Stimulated activated CD8-positive, alpha-beta memory T cell treated with anti-CD3 and anti-CD28 coated beads, Interleukin-4, amount 100 ng/mL, for 24 hours (primary cell): ENCODE measurements around the gene CHURC1.

Experiments used
- DNase-seq: peaks from one replicate; pipeline ENCODE4 v3.0.0-alpha.2; 2020; ENCODE audit warnings: low read depth

Gene CHURC1

GRCh38 chr14:64956697-64957406 is 42.6 kb downstream of the CHURC1 start:
- no peak for DNase-seq

GRCh38 chr14:64958201-64958600 is 43.9 kb downstream of the CHURC1 start:
- DNase-seq = no peak

DNA sequence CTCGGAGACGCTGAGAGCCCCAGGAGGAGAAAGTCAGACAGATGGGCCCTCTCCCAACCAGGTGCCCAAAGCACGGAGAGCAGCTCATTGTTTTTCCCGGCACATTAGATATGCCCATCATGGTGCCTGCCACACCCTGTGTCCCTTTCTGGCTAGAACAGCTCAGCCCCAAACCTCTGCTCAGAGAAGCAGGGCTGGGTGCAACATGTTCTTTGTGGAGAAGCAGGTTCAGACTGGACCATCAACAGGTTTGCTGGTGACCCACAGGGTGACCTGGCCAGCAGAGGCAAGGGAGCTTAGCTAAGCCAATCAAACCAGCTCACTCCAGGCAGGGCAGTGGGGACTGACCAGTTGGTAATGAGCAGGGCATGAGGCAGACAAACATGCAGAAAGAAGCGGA is 44.5 kb downstream of the CHURC1 start:
- no peak for DNase-seq

- no peak for DNase-seq
These were observed 46.6 kb downstream of the CHURC1 start for GRCh38 chr14:64960762-64961276.

DNA sequence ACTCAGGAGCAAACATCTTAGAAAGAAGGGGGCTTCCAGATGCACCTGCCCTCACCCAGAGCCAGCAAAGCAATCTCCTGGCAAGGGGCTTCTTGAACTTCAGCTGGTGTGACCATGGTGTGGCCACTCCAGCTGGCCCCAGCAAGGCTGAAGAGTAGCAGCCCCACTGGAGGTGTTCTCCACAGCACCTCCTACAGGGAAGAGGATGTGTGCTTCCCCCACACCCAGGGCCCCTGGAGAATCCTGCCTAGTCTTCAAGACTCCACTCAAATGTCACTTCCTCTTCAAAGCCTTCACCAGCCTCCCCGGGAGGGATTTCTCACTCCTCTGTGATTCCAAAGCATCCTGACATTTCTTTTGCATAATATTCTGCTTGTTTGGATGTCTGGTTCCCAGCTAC is 49.4 kb downstream of the CHURC1 start:
- no peak for DNase-seq

DNA sequence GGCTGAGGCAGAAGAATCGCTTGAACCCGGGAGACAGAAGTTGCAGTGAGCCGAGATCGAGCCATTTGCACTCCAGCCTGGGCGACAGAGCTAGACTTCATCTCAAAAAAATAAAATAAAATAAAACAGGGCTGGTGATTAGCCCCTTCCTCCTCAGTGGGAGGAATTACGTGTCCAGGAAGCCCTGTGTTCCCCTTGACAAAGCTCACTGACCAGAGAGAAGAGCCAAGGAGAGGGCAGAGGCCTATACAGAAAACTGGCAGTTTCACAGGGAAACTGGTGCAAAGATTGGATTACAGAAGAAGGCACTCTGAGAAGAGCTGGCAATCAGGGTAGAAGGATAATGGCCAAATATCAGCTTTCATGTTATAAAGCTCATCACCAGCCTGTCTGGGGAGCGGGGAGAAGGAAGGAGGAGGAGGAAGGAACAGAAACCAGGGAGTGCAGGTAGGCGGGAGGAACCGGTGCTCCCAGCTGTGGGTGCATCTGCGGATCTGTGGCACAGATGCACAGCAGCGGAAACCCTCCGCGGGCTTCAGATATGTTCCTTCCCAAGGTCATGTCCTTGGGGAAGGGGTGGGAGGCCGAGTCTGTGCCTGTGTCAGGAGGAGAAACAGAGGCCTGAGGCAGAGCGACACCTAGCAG is 51.2 kb downstream of the CHURC1 start:
- DNase-seq = no peak

GRCh38 chr14:64966976-64967375 is 52.7 kb downstream of the CHURC1 start:
- DNase-seq = no peak

GRCh38 chr14:64968167-64968566 is 53.9 kb downstream of the CHURC1 start:
- no peak for DNase-seq

DNA sequence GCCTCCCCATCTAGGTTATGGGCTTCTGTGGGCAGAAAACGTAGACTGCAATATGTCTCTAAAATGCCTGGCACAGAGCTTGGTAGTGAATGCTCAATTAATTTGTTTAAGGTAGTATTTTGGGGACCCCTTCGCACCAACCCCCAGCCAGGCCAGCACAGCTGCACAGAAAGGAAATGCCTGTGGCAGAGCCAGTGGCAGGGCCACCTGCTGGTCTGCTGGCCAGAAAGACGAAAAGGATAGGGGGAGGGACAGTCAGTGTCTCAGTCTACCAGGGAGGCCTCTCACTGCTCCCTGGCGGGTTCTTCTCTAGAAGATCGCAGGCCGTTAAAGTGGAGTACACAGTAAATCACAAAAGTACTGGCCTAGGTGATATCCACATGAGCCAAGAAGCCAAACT is 54.4 kb downstream of the CHURC1 start:
- no peak for DNase-seq

GRCh38 chr14:64970041-64970440 is 55.8 kb downstream of the CHURC1 start:
- DNase-seq = no peak

- DNase-seq = no peak
These were observed 56.7 kb downstream of the CHURC1 start for GRCh38 chr14:64970776-64971477.

- no peak for DNase-seq
These were observed 57.3 kb downstream of the CHURC1 start for GRCh38 chr14:64971491-64971942.

- peak; percentile 15 for DNase-seq
These were observed 57.9 kb downstream of the CHURC1 start, which contains the start of gene RAB15 for GRCh38 chr14:64971943-64972791. Gene RAB15 (minus strand): TSS chr14:64972336. CDS start chr14:64972076, 260 bp downstream.

GRCh38 chr14:64973026-64973442 is 58.8 kb downstream of the CHURC1 start:
- no peak for DNase-seq

DNA sequence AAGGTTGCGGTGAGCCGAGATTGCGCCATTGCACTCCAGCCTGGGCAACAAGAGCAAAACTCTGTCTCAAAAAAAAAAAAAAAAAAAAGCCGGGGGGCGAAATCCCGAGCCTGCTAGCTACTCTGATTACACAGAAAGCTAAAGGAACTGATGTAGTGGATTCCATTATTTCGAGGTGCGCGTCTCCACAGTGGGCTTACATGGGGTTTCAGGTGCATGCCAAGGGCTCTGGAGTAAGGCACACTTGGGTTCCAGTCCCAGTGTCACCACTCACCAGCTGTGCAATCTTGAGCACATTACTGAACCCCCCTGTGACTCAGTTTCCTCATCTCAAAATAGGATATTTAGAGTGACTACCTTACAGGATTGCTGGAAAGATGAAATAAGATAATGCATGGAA is 59.6 kb downstream of the CHURC1 start:
- no peak for DNase-seq

DNA sequence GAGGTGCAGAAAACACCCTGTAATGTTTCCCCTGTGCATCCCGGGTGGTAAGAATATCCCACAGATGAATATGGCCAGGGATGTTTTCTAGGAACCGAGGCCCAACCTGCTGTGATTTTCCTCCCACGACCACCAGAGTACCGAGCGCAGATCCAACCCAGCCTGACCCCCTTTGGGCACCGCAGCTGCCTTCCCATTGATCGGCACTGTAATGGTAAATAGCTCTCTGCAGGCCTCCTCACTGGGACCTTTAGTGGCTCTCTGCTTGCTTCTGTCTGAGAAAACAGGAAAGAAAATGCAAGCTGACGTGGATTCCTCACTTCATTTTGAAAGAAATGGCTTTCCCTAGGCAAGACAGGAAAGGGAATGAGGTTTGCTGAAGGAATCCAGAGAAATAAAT is 60.3 kb downstream of the CHURC1 start:
- no peak for DNase-seq

GRCh38 chr14:64979336-64980074 is 65.2 kb downstream of the CHURC1 start:
- DNase-seq = no peak

- no peak for DNase-seq
These were observed 69.4 kb downstream of the CHURC1 start for GRCh38 chr14:64983439-64984310.
